Suprapubic skin (tissue), 3 donors: ENCODE measurements around the gene ERCC6L2.

Source experiments
- CTCF ChIP-seq, 2 donors: fragments of 200-600 bp in 1 of 2; fragments of 450-650 bp in 1 of 2; sonication (generic) in 1 of 2; IDR thresholded peaks; one replicate each; pipeline ENCODE4 v1.5.1; 2016 to 2019; ENCODE audit warnings: antibody characterized with exemption in 2 of 2, mild to moderate bottlenecking in 1 of 2, moderate library complexity in 1 of 2
- POLR2A ChIP-seq, 2 donors: fragments of 450-650 bp; IDR thresholded peaks; one replicate each; pipeline ENCODE4 v1.6.1; 2017; ENCODE audit warnings: antibody characterized with exemption in 2 of 2, mild to moderate bottlenecking in 2 of 2, moderate library complexity in 2 of 2

GRCh38 chr9:95927271-95928004 lies 51.9 kb downstream of the ERCC6L2 start:
- TF ChIP-seq CTCF (IDR thresholded peaks at IDR 0.05) = no peak
- TF ChIP-seq POLR2A (IDR thresholded peaks at IDR 0.05) = no peak
